Measurements from ENCODE around the gene HTD2. TPM values are rescaled to one million over a fixed set of nuclear protein-coding genes. Genes with fewer than 3 reads are reported as not detected.

HTD2 gene
- total RNA-seq, 1 donor from 2014 or later: 0.53 TPM

- Histone ChIP-seq H3K4me1 (no peaks in the 10 kb centered on the region), H3K36me3 (no peaks in the 10 kb centered on the region), H3K27me3 (no peaks in the 10 kb centered on the region), H3K4me3 (no peak overlapping the region), H3K9me3 (no peaks in the 10 kb centered on the region), H3K27ac (no peak overlapping the region)
- TF ChIP-seq, protein P1, sequence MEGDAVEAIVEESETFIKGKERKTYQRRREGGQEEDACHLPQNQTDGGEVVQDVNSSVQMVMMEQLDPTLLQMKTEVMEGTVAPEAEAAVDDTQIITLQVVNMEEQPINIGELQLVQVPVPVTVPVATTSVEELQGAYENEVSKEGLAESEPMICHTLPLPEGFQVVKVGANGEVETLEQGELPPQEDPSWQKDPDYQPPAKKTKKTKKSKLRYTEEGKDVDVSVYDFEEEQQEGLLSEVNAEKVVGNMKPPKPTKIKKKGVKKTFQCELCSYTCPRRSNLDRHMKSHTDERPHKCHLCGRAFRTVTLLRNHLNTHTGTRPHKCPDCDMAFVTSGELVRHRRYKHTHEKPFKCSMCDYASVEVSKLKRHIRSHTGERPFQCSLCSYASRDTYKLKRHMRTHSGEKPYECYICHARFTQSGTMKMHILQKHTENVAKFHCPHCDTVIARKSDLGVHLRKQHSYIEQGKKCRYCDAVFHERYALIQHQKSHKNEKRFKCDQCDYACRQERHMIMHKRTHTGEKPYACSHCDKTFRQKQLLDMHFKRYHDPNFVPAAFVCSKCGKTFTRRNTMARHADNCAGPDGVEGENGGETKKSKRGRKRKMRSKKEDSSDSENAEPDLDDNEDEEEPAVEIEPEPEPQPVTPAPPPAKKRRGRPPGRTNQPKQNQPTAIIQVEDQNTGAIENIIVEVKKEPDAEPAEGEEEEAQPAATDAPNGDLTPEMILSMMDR (IDR thresholded peaks at IDR 0.05): no peak
- intact Hi-C loops (cut with DNase I): no loop called here
- DNase-seq (ENCODE audit: low spot score in 2 of 2): no peak
These were observed 48.9 kb downstream of the HTD2 start for GRCh38 chr3:58355179-58355578.

- H3K9me3 ChIP-seq: no peaks in the 10 kb centered on the region
- H3K4me3 ChIP-seq: no peak overlapping the region
- H3K4me1 ChIP-seq: no peaks in the 10 kb centered on the region
- no peak for DNase-seq (ENCODE audit: low spot score in 2 of 2)
- H3K36me3 ChIP-seq: no peaks in the 10 kb centered on the region
- H3K27ac ChIP-seq: no peak overlapping the region
- TF ChIP-seq, protein P1 (IDR thresholded peaks at IDR 0.05): no peak
- no peaks in the 10 kb centered on the region for H3K27me3 ChIP-seq
- intact Hi-C loops (cut with DNase I): no loop called here
These were observed 49.7 kb downstream of the HTD2 start for GRCh38 chr3:58356054-58356453.

DNA sequence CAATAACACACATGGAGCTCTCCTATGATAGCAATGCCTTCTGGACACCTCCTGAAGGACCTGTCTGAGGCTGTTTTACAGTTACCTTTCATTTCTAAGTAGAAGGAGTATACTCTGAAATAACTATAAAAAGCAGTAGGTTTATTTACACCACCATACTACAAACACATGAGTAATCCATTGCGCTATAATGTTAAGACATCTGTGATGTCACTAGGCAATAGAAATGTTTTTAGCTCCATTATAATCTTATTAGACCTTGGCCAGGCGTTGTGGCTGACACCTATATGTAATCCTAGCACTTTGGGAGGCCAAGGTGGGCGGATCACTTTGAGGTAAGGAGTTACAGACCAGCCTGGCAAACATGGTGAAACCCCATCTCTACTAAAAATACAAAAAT is 51.1 kb downstream of the HTD2 start:
- Histone ChIP-seq H3K27me3 (no peaks in the 10 kb centered on the region), H3K4me3 (no peak overlapping the region), H3K4me1 (no peaks in the 10 kb centered on the region), H3K9me3 (no peaks in the 10 kb centered on the region), H3K27ac (no peak overlapping the region), H3K36me3 (no peaks in the 10 kb centered on the region)
- no peak for DNase-seq (ENCODE audit: low spot score in 2 of 2)
- TF ChIP-seq, protein P1 (IDR thresholded peaks at IDR 0.05): no peak
- intact Hi-C loops (cut with DNase I): no loop called here

- Histone ChIP-seq H3K27me3 (no peaks in the 10 kb centered on the region), H3K4me1 (no peaks in the 10 kb centered on the region), H3K27ac (no peak overlapping the region), H3K9me3 (no peaks in the 10 kb centered on the region), H3K36me3 (no peaks in the 10 kb centered on the region), H3K4me3 (no peak overlapping the region)
- DNase-seq (ENCODE audit: low spot score in 2 of 2): no peak
- intact Hi-C loops (cut with DNase I): no loop called here
- TF ChIP-seq, protein P1 (IDR thresholded peaks at IDR 0.05): no peak
These were observed 51.8 kb downstream of the HTD2 start for GRCh38 chr3:58358092-58358491.

DNA sequence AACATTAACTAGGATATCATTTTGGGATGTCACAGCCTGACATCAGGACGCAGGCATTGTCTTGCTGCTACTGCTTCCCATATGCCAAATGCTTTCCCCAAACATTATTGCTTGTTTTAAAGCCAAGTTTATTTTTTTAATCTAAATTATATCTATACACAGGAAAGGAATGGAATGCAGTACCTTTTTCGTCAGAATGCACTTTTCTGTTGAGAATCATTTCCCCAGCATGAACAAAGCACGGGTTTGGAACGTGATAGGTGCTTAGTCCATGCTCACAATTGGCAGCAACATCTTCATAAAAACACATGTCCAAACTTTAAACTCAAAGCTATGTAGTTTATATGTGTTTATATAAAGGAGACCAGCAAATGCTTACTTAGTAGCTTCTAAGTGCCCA is 52.5 kb downstream of the HTD2 start:
- no peak for DNase-seq (ENCODE audit: low spot score in 2 of 2)
- Histone ChIP-seq H3K4me1 (no peaks in the 10 kb centered on the region), H3K9me3 (no peaks in the 10 kb centered on the region), H3K27me3 (no peaks in the 10 kb centered on the region), H3K36me3 (no peaks in the 10 kb centered on the region), H3K27ac (no peak overlapping the region), H3K4me3 (no peak overlapping the region)
- intact Hi-C loops (cut with DNase I): no loop called here
- TF ChIP-seq, protein P1 (IDR thresholded peaks at IDR 0.05): no peak

DNA sequence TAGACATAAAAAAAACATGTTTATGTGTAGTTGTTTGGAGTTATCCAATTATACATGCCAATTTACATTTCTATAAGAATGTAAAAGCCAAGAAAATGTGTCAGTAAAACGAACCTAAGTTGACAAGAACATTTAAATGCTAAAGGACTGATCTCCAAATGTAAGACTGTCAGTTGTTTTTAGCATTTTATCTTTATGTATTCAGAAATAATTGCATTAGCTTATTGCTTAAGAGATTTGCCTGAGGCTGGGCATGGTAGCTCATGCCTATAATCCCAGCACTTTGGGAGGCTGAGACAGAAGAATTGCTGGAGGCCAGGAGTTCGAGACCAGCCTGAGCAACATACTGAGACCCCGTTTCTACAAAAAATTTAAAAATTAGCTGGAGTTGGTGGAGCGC is 53.3 kb downstream of the HTD2 start:
- H3K27me3 ChIP-seq: no peaks in the 10 kb centered on the region
- H3K36me3 ChIP-seq: no peaks in the 10 kb centered on the region
- intact Hi-C loops (cut with DNase I): no loop called here
- no peaks in the 10 kb centered on the region for H3K4me1 ChIP-seq
- TF ChIP-seq, protein P1 (IDR thresholded peaks at IDR 0.05): no peak
- no peaks in the 10 kb centered on the region for H3K9me3 ChIP-seq
- H3K4me3 ChIP-seq: no peak overlapping the region
- H3K27ac ChIP-seq: no peak overlapping the region
- no peak for DNase-seq (ENCODE audit: low spot score in 2 of 2)

Data from ascending aorta (tissue), 2 donors.